Head of caudate nucleus (tissue), 42 donors: ENCODE results near the gene PNCK.
A peak's percentile ranks its signal among the peaks of the same experiment; 100 is the strongest.

ENCODE experiments used
- DNase-seq, 42 donors: peaks; one replicate each; pipeline versions ENCODE4 v3.0.0 to v3.0.0-alpha.2; 2020 to 2021; ENCODE audit warnings: mixed read lengths in 7 of 42
- intact Hi-C: fragments of 100-400 bp; cut with DNase I; formaldehyde crosslinking; loops from one replicate; pipeline ENCODE4 v1.15.0; 2022

PNCK gene

DNA sequence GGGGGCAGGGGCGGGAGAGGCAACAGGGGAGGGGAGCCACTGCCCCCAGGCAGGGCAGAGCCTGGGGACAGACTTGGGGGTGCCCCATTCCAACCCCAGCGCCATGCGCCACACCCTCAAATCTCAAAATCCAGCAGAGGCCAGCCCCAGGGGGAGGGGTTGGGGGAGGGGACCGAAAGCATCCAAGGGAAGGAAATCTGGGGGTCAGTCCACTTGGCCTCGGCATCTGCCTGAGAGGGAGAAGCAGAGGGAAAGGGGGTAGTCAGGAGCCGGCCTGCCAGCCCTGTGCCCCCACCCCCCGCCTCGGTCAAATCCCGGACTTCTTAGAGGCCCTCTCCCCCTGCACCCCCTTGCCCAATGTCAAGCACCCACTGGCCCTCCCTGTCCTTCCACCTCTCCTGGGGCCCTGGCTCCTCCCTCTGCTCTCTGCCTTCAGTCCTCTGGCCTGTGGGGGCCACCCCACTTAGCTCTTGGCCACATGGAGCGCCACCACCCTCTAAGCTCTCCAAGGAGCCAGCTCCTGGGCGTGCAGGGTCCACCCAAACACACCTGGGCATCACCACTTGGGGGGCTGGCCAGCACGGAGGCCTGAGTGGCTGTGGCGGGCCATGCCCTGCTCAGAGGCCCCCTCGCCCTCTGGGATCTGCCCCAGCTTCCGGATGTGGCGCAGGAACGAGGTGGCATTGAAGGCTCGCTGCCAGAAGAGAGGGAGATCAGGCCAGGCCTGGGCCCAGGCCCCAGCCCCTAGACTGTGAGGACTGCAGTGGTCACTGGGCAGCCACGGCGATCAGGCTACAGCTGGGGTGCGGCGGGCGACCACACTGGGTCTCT is 3.5 kb downstream of the PNCK start:
- DNase-seq = peak in 5 of 42 donors; percentile 8 to 24 (median 15)
- intact Hi-C loops = loop anchor here (5.0 to 10.0 kb wide), 3 partner anchors 63 to 705 kb away; no protein-coding TSS in a partner anchor

DNA sequence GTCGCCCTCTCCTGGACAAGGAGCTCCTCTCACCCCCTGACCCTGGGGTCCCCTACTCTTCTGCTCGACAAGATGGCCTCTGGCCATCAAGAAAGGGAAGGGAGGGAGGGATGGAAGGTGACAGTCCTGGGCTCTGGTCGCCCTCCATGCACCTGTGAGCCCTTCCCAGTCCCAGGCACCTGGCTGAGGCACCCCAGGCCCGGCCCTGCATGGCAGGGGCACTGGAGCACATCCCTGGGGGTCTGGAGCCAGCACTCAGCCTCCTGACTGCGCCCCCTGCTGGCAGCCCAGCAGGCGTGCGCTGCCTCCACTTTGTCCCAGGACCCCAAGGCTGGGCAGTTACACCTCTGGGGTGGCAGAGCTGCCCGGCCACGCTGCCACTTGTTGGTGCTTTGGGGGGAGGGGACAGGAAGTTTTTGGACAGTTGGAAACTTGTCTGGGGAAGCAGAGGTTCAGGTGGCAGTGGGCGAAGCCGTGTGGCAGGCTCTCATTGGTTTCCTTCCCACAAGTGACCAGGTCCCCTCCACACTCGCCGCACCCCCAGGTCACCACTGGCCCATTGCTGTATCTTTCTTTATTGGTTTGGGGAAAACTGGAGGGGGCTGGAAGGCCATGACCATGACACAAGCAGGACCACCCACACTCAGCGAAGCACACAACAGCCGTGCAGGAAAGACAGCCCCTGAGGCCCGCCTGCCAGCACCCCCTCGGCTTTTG is 4.3 kb downstream of the PNCK start:
- peak in 10 of 42 donors; percentile 8 to 62 (median 48) for DNase-seq

DNA sequence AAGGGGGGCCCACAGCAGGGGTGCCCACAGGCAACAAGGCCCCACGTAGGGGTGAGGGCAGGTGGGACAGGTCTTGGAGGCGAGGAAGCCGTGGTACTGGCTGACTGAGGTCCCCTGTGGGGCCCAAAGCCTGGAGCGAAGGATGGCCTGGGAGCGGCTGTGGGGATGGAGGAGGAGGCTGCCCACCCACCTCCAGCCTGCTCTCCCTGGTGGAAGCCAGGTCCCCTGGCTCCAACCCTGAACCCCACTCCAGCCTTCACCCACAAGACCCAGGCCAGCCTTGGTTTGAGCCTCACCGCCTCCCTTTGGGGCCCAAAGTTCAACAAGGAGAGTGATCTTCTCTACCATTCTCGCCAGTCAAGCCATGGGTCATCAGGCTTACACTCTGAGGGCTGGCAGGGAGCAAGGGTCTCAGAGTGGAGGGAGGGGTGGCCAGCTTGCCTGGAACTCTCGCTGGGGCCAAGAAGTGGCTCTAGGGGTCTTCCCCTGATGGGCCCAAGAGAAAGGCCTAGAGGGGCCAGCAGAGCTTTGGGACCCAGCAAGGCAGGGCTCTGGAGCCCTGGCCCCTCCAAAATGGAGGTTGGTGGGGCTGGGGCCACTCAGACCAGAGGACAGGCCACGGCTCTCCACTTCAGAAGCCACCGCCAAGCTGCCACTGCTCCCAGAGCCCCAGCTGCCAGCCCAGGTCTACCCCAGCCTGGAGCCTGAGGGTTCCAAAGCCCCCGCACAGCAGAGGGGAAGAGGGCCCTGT is 5.0 kb downstream of the PNCK start:
- intact Hi-C loops = loop anchor here (5.0 to 10.0 kb wide), 3 partner anchors 61 to 704 kb away; no protein-coding TSS in a partner anchor

More for the DNA sequence above, 4.3 kb downstream of the PNCK start:
- intact Hi-C loops = loop anchor here (5.0 to 10.0 kb wide), 3 partner anchors 62 to 705 kb away; no protein-coding TSS in a partner anchor

DNA sequence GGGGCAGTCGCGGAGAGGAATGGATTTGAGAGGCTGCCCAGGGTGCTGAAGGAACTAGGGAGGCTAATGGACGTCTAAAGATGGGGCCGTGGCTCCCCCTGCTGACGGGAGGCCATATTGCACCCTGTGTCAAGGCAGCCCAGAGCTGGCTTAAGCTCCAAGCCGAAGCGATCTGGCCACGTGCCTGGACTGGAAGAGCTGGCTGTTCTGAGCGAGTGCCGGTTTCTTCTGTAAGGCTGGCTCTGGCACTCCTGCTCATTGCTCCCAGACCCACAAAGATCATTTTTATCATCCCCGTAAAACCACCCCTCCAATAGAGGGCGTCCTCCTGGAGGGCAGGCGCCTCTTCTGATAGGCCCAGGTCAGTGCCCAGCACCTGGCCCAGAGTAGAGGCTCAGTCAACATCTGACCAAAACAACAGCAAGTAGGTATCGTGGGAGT is 5.6 kb downstream of the PNCK start:
- peak; percentile 64 to 96 (median 89) for DNase-seq
- intact Hi-C loops = loop anchor here (5.0 to 10.0 kb wide), 3 partner anchors 61 to 703 kb away; no protein-coding TSS in a partner anchor

More for the DNA sequence above, 5.0 kb downstream of the PNCK start:
- peak in 5 of 42 donors; percentile 14 to 42 (median 32) for DNase-seq

DNA sequence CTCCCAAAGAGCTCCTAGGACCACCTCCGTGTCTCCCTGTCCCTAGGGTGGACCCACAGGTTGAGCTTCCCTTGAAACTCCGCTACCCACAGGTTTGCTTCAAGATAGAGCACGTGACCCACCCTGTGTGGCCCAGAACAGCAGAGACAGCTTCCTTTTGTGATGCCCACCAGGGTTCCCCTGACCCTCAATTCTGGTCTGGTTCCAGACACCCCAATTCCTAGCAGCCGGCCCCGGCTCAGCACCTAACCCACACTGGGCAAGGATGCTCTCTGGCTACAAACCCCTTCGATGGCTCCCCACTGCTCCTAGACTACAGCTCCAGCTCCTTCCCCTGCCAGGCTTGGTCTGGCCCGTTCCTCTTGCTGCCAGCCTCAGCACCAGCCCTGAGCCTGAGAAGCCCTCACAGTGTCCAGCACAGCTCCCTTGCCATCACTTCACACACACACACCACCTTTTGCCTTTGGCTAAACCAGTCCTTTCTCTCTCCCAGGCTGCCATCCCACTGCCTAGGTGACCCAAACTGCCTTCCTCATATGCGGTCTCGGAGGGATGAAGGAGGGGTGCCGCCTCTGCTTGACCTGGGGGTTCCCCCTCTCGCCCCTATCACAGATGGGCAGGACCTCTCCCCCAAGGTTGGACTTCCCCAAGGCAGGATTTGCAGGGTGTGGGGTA is 6.2 kb downstream of the PNCK start:
- peak in 2 of 42 donors; percentile 13 to 31 for DNase-seq

DNA sequence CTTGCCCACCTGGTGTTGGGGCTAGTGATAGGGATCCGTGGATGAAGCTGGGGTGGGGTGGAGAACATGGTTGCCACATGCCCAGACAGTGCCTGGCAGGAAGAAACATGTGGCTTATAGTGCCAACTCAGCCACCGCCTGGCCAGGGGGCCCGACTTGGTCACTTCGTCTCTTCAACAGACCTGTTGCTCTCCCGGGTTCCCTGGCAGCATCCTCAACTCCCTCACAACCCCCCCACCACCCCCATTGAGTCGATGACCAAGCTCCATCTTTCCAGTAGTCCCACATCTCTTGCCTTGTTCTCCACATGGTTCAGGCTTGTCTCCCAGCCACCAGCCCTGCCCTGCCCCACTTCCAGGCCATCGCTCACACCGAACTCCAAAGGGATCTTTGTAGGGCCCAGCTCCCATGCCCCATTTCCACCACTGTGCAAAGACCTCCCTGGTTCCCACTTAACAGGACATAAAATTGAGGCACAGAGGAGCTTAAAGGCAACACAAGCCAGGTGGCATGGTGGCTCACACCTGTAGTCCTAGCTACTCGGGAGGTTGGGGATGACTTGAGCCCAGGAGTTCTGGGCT is 7.8 kb downstream of the PNCK start:
- peak in 4 of 42 donors; percentile 5 to 14 (median 8) for DNase-seq
- intact Hi-C loops = loop anchor here (5.0 to 10.0 kb wide), 3 partner anchors 59 to 701 kb away; no protein-coding TSS in a partner anchor

More for the DNA sequence above, 6.2 kb downstream of the PNCK start:
- intact Hi-C loops = loop anchor here (5.0 to 10.0 kb wide), 3 partner anchors 60 to 703 kb away; no protein-coding TSS in a partner anchor

DNA sequence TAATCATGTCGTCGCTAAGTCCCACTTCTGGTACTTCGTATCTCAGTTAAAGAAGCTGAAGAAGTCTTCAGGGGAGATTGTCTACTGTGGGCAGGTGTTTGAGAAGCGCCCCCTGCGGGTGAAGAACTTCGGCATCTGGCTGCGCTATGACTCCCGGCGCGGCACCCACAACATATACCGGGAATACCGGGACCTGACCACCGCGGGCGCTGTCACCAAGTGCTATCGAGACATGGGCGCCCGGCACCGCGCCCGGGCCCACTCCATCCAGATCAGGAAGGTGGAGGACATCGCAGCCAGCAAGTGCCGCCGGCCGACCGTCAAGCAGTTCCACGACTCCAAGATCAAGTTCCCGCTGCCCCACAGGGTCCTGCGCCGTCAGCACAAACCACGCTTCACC is 11.3 kb downstream of the PNCK start:
- peak in 36 of 42 donors; percentile 43 to 81 (median 61) for DNase-seq
- intact Hi-C loops = loop anchor here (10.0 kb wide), 1 partner anchor 697 kb away; no protein-coding TSS in a partner anchor

DNA sequence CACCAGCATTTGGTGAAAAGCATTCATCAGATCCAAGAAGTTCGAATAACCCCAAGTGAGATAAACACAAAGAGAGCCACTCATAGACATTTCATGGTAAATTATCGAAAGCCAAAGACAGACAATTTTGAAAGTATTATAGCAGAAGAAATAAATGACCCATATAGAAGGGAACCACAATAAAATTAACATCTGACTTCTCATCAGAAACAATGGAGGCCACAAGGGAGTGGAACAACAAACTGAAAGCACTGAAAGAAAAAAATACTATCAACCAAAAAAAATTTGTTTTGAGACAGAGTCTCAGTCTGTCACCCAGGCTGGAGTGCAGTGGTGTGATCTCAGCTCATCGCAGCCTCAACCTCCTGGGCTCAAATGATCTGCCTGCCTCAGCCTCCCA is 14.3 kb downstream of the PNCK start:
- intact Hi-C loops = no loop called here
- DNase-seq = peak in 1 of 42 donors; percentile 7

DNA sequence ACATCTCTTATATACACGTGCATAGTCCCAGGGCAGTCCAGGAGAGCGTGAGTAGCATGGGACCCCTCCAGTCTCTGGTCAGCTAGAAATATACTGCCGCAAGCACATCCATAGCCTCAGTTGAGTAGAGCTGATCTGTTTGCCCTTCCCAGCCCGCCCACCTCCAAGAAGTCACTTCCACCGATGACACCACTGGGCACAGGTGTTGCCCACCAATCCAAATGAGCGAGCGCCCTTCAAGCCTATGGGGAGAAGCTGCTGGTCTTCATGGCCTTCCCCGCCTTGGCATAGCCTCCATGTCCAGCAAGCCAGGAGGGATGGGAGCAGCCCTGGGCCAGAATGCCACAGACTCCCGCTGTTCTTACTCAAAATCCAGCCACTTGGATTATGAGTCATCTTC is 16.5 kb downstream of the PNCK start:
- peak in 4 of 42 donors; percentile 4 to 30 (median 10) for DNase-seq

DNA sequence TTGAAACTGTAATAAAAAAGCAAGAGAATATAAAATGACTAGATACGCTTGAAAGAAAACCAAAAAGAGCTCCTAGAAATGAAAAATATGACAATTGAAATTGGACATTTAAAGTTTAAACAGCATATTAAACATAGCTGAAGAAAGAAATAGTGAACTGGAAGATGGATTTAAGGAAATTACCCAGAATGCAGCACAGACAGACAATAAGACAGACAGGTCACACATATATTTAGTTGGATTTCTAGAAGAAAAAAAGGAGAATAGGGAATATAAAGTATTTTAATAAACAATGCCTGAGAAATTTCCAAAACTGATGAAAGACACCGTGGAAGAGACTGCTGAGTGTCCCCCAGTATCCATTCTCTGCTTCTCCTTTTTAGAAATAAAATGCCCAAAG is 20.1 kb downstream of the PNCK start:
- no peak for DNase-seq
- intact Hi-C loops = no loop called here

More for the DNA sequence above, 16.5 kb downstream of the PNCK start:
- intact Hi-C loops = no loop called here

DNA sequence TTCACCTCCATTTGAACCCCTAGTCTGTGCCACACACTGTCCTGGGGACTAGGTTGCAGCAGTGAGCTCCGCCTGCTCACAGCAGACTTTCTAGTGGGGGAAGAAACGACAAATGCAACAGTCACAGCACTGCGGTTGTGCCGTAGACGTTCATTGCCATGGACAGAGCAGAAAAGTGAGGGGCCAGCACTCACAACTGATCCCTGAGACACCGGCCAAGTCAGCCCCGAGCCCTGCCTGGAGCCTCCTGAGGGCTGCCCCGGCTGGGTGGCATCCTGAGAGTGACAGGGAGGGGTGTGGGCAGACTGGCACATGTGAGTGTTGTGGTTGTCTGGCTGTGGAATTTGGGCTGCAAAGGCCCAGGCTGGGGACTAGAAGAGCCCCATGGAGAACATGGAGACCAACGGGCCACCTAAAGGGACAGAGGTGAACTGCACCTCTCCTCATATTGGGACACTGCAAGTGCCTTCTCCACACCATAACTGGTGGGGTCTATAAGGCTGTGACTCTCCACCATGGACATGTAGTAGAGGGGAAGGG is 22.0 kb downstream of the PNCK start:
- intact Hi-C loops = no loop called here

DNA sequence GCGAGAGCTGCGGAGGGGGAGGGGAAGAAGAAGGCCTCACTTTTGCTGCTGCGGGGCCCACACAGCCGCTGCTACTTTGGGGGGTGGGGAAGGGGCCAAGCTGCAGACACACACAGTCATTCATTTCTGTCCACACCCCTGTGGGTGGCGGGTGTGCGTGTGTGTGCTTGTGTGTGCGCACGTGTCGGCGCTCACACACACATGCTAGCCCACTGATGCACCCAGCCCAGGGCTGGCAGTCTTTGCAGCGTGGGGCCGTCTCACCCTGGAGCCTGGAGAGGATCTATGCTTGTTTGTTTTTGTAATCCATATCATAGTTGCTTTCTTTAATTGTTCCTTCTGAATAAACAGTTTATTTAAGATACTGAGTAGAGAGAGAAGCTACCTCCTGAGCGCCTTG is 22.7 kb downstream of the PNCK start:
- peak in 4 of 42 donors; percentile 3 to 21 (median 6) for DNase-seq
- intact Hi-C loops = no loop called here

More for the DNA sequence above, 22.0 kb downstream of the PNCK start:
- DNase-seq = peak in 7 of 42 donors; percentile 4 to 36 (median 11)

DNA sequence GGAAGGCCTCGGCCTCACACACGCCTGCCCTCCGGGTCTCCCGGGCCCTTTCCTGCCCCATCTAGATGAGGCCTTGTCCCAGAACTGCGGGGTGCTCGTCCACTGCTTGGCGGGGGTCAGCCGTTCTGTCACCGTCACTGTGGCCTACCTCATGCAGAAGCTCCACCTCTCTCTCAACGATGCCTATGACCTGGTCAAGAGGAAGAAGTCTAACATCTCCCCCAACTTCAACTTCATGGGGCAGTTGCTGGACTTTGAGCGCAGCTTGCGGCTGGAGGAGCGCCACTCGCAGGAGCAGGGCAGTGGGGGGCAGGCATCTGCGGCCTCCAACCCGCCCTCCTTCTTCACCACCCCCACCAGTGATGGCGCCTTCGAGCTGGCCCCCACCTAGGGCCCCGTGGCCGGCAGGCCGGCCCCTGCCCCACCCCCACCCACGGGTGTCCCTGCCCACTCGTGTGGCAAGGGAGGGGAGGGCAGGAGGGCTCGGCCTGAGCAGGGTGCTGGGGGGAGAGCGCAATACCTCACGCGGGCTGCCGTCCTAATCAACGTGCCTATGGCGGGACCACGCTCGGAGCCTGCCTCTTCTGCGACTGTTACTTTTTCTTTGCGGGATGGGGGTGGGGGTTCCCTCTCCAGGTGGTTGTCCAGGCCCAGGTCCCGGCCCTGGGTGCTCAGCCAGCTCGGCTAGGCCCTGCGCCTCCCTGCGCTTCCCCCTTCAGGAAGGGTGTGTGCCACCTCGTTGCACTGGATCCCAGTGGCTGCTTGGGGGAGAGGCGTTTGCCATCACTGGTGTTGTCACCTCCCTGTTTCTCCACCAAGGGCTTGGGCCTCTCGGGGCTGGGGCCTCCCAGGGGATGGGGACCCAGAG is 23.5 kb downstream of the PNCK start:
- DNase-seq = peak in 4 of 42 donors; percentile 2 to 19 (median 4)
- intact Hi-C loops = no loop called here

DNA sequence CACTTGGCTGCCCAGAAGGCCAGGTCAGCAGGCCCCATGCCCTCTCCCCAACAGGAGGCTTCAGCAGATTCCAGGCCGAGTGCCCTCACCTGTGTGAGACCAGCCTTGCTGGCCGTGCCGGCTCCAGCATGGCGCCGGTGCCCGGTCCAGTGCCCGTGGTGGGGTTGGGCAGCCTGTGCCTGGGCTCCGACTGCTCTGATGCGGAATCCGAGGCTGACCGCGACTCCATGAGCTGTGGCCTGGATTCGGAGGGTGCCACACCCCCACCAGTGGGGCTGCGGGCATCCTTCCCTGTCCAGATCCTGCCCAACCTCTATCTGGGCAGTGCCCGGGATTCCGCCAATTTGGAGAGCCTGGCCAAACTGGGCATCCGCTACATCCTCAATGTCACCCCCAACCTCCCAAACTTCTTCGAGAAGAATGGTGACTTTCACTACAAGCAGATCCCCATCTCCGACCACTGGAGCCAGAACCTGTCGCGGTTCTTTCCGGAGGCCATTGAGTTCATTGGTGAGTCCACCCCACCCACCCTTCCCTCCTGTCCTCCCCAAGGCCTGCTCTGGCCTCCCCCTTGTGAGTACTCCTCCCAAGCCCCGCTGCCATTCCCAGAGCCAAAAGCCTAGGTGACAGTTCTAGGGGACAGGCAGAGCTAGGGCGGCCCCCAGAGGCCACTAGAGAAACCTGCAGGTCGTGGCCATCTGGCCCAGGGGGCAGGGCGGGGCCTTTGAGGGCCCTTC is 24.3 kb downstream of the PNCK start:
- intact Hi-C loops = no loop called here
- peak in 10 of 42 donors; percentile 9 to 50 (median 28) for DNase-seq

DNA sequence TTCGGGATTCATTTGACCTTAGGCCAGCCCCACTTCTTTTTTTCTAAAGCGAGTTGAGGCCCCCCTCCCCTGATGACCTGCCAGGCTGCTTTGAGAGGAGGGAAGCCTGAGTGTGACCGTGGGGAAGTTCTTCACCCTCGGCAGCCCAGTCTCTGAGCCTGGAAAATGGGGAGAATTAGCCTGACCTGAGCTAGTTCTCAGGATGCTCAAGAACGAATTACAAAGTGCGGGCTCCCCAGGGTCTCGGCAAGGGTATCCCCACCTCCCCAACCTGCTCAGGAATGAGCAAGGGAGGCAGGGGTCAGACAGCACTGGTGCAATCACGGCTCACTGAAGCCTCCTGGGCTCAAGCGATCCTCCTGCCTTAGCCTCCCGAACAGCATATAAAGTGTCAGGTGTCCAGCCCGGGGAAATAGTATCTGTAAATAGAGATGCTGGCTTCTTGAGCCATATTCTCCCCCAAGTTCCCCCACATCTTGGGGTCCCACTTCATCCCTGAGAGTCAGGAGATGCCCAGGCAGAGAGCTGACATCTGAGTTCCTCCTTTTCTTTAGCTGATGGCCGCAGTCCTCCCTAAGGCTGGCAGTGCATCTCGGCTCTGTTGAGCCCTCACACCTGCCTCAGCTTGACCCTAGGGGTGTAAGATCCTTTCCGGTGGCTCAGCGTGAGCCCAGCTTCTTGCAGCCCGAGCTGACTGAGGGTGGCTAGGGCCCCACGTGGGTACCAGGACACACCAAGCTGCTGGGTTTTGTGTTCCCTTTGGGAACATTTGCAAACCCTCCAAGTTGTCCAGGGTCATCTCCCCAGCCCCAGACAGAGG is 25.0 kb downstream of the PNCK start:
- intact Hi-C loops = no loop called here

More for the DNA sequence above, 25.0 kb downstream of the PNCK start:
- peak in 6 of 42 donors; percentile 3 to 34 (median 14) for DNase-seq
